PC-3 (cell line): ENCODE results near the gene OR10H1.

ENCODE experiments used
- EZH2 ChIP-seq: fragments of 300-600 bp; sonication (generic); IDR thresholded peaks from one replicate; pipeline ENCODE4 v1.6.1; 2017; ENCODE audit warnings: antibody characterized with exemption, mild to moderate bottlenecking, low read length; ENCODE audit not compliant: unreplicated experiment
- EZH2phosphoT487 ChIP-seq: fragments of 300-600 bp; sonication (generic); IDR thresholded peaks from 2 replicates; pipeline ENCODE4 v1.6.1; 2018; ENCODE audit warnings: mild to moderate bottlenecking, antibody characterized with exemption, low read length, borderline replicate concordance
- TF ChIP-seq, protein P1 (sequence below): fragments of 300-600 bp; sonication (generic); conservative IDR thresholded peaks from 2 replicates; pipeline ENCODE4 v1.5.1; 2017; ENCODE audit warnings: antibody characterized with exemption, low read depth, mild to moderate bottlenecking, low read length

- TF ChIP-seq, protein P1, sequence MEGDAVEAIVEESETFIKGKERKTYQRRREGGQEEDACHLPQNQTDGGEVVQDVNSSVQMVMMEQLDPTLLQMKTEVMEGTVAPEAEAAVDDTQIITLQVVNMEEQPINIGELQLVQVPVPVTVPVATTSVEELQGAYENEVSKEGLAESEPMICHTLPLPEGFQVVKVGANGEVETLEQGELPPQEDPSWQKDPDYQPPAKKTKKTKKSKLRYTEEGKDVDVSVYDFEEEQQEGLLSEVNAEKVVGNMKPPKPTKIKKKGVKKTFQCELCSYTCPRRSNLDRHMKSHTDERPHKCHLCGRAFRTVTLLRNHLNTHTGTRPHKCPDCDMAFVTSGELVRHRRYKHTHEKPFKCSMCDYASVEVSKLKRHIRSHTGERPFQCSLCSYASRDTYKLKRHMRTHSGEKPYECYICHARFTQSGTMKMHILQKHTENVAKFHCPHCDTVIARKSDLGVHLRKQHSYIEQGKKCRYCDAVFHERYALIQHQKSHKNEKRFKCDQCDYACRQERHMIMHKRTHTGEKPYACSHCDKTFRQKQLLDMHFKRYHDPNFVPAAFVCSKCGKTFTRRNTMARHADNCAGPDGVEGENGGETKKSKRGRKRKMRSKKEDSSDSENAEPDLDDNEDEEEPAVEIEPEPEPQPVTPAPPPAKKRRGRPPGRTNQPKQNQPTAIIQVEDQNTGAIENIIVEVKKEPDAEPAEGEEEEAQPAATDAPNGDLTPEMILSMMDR, result no peak
- TF ChIP-seq EZH2 (no peak), EZH2phosphoT487 (no peak)
Observed at GRCh38 chr19:15769586-15769985, 45.9 kb downstream of the OR10H1 start.
